ENCODE data around the gene ENPEP.

Gene ENPEP

GRCh38 chr4:110614173-110614963, 138.4 kb downstream of the ENPEP start:
- TF ChIP-seq CTCF (IDR thresholded peaks at IDR 0.05; ENCODE audit: insufficient read depth, low read length, poor library complexity, severe bottlenecking) (no peak), EZH2phosphoT487 (conservative IDR thresholded peaks at IDR 0.05; ENCODE audit: low read length) (no peak)
- Histone ChIP-seq H3F3A (ENCODE audit: insufficient read depth) (no peaks in the 10 kb centered on the region), H3K79me2 (ENCODE audit: insufficient read depth, low read length) (no peaks in the 10 kb centered on the region), H4K20me1 (ENCODE audit: low read depth, low read length) (no peaks in the 10 kb centered on the region), H3K9me2 (replicated peaks; ENCODE audit: insufficient read depth, low read length) (no peaks in the 10 kb centered on the region), H3K27me3 (ENCODE audit: low read length) (no peaks in the 10 kb centered on the region), H3K36me3 (ENCODE audit: low read length) (no peaks in the 10 kb centered on the region), H3K9me3 (ENCODE audit: insufficient read depth, low read length) (no peaks in the 10 kb centered on the region), H3K27ac (ENCODE audit: low read depth, low read length) (no peak overlapping the region), H3K9ac (ENCODE audit: low read length) (no peak overlapping the region), H3K4me2 (ENCODE audit: low read depth, low read length, poor library complexity, severe bottlenecking) (no peak overlapping the region), H3K4me3 (ENCODE audit: insufficient read depth, low read length, poor library complexity, severe bottlenecking) (no peak overlapping the region), H2AFZ (ENCODE audit: low read depth, low read length, severe bottlenecking) (no peak overlapping the region)

All from SU-DHL-6 (cell line).